ENCODE results near the gene XAGE1A.
"Not testable (repeated sequence)": the region's sequence is repeated elsewhere in the genome, so short reads cannot be mapped to it uniquely, and the experiment has no call there.

DNA sequence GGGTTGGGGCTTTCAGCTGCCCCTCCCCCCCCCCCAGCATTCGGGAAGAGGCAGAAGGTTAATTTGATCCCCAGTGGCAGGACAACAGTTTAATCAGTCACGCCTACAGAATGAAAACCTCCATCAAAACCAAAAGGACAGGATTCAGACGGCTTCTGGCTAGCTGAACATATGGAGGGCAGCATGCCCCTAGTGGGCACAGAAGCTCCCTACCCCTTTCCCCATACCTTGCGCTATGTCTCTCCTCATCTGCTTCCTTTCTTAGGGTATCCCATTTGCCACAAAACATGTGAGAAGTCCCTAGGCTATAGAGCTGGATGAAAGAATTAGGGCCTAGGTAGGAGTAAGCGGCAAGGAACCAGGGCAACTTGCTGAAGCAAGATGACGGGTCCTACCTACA, 5.8 kb downstream of the XAGE1A start:
- TF ChIP-seq, protein P1, sequence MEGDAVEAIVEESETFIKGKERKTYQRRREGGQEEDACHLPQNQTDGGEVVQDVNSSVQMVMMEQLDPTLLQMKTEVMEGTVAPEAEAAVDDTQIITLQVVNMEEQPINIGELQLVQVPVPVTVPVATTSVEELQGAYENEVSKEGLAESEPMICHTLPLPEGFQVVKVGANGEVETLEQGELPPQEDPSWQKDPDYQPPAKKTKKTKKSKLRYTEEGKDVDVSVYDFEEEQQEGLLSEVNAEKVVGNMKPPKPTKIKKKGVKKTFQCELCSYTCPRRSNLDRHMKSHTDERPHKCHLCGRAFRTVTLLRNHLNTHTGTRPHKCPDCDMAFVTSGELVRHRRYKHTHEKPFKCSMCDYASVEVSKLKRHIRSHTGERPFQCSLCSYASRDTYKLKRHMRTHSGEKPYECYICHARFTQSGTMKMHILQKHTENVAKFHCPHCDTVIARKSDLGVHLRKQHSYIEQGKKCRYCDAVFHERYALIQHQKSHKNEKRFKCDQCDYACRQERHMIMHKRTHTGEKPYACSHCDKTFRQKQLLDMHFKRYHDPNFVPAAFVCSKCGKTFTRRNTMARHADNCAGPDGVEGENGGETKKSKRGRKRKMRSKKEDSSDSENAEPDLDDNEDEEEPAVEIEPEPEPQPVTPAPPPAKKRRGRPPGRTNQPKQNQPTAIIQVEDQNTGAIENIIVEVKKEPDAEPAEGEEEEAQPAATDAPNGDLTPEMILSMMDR (IDR thresholded peaks at IDR 0.05): not testable (repeated sequence)
- TF ChIP-seq POLR2A (IDR thresholded peaks at IDR 0.05): not testable (repeated sequence)

Measured in body of pancreas (tissue), 4 donors.